ENCODE data around the gene SMIM28.

DNA sequence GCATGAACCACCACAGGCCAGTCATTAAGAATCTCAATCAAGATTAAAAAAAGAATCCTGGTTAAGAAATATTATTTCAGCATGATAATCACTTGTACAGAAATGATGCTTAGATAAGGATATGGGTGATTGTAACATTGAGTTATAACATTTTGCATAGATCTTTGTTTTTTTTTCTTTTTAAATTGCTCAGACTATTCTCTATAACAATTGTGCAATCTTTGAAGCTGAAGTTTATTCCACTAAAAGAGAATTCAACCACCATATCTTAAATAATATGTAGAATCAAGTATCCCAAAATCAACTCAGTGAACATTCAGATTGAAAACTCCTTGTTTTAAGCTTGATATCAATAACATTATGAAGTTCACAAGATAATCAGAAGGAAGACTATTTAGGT, 663 bp upstream of the SMIM28 start:
- TF ChIP-seq EGR1 (conservative IDR thresholded peaks at IDR 0.05) (no peak), SIX5 (IDR thresholded peaks at IDR 0.05; ENCODE audit: borderline replicate concordance in 1 of 2, insufficient read depth in 1 of 2, low read depth in 1 of 2, low read length in 2 of 2) (no peak)
- TF ChIP-seq, protein P1, sequence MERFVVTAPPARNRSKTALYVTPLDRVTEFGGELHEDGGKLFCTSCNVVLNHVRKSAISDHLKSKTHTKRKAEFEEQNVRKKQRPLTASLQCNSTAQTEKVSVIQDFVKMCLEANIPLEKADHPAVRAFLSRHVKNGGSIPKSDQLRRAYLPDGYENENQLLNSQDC (CRISPR knock-in tag; IDR thresholded peaks at IDR 0.05) = no peak
